PC-3 (cell line): ENCODE measurements around the gene FAM107B.

Source experiments
- EZH2 ChIP-seq: fragments of 300-600 bp; sonication (generic); IDR thresholded peaks from one replicate; pipeline ENCODE4 v1.6.1; 2017; ENCODE audit warnings: antibody characterized with exemption, mild to moderate bottlenecking, low read length; ENCODE audit not compliant: unreplicated experiment
- EZH2phosphoT487 ChIP-seq: fragments of 300-600 bp; sonication (generic); IDR thresholded peaks from 2 replicates; pipeline ENCODE4 v1.6.1; 2018; ENCODE audit warnings: mild to moderate bottlenecking, antibody characterized with exemption, low read length, borderline replicate concordance
- TF ChIP-seq, protein P1 (sequence below): fragments of 300-600 bp; sonication (generic); conservative IDR thresholded peaks from 2 replicates; pipeline ENCODE4 v1.5.1; 2017; ENCODE audit warnings: antibody characterized with exemption, low read depth, mild to moderate bottlenecking, low read length

GRCh38 chr10:14585287-14586193 lies 189.2 kb downstream of the FAM107B start:
- no peak for TF ChIP-seq EZH2
- TF ChIP-seq, protein P1, sequence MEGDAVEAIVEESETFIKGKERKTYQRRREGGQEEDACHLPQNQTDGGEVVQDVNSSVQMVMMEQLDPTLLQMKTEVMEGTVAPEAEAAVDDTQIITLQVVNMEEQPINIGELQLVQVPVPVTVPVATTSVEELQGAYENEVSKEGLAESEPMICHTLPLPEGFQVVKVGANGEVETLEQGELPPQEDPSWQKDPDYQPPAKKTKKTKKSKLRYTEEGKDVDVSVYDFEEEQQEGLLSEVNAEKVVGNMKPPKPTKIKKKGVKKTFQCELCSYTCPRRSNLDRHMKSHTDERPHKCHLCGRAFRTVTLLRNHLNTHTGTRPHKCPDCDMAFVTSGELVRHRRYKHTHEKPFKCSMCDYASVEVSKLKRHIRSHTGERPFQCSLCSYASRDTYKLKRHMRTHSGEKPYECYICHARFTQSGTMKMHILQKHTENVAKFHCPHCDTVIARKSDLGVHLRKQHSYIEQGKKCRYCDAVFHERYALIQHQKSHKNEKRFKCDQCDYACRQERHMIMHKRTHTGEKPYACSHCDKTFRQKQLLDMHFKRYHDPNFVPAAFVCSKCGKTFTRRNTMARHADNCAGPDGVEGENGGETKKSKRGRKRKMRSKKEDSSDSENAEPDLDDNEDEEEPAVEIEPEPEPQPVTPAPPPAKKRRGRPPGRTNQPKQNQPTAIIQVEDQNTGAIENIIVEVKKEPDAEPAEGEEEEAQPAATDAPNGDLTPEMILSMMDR: no peak
- no peak for TF ChIP-seq EZH2phosphoT487
